ENCODE results near the gene CERS6. TPM values are rescaled to one million over a fixed set of nuclear protein-coding genes. Genes with fewer than 3 reads are reported as not detected.

CERS6 gene
- total and polyA plus RNA-seq, 2 donors from 2014 or later: 9.4 to 18.8 TPM

GRCh38 chr2:168611091-168611490 is 155.0 kb downstream of the CERS6 start:
- no peaks in the 10 kb centered on the region for H3K4me1 ChIP-seq (ENCODE audit: control insufficient read depth in 2 of 3, insufficient read depth in 2 of 3, low read depth in 1 of 3, low read length in 3 of 3)

DNA sequence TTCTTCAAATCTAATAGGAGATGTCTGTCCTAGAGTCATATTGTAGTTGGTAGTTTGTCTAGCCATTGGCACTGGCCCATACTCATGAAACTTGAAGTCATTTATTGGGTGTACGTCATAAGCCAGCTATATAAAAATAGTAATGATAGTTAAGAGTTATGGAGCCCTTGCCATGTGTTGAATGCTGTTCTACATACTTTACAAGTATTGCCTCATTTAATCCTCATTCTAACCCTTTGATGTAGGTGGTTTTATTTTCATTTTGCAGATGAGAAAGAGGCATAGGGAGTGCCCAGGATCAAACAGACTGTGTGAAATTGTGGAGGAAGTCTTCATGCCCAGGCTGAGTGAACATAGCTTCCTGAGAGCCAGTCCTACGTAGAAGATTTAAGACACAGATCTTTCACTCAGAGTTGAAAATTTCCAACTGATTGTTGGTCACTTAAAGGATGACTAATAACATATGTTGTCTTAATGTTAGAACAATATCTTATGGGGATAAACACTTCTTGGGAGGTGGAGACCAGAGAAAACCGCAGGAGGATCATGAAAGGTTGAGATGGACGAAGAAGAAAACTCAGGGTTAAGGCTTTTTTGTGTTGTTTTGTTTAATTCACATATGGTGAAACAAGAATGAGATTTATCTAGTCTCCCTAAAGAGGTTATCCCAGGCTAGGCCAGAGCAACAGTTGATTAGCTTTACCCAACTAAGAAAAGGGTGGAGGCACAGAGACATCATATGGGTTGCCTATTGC is 156.0 kb downstream of the CERS6 start:
- Histone ChIP-seq H3K4me1 (ENCODE audit: control insufficient read depth in 2 of 3, insufficient read depth in 2 of 3, low read depth in 1 of 3, low read length in 3 of 3) (no peaks in the 10 kb centered on the region), H3K9ac (ENCODE audit: low read length in 3 of 3) (no peak overlapping the region), H3K4me3 (ENCODE audit: low read length in 3 of 3) (no peak overlapping the region), H3K27me3 (ENCODE audit: control insufficient read depth, insufficient read depth, low read length) (no peaks in the 10 kb centered on the region), H3K27ac (ENCODE audit: low read depth in 2 of 2, low read length in 2 of 2) (no peak overlapping the region), H3K36me3 (ENCODE audit: control insufficient read depth in 2 of 3, insufficient read depth in 3 of 3, low read length in 3 of 3) (no peaks in the 10 kb centered on the region), H3K9me3 (ENCODE audit: control insufficient read depth in 2 of 3, insufficient read depth in 1 of 3, low read length in 3 of 3) (no peaks in the 10 kb centered on the region)
- DNase-seq (no peak), FAIRE-seq (no peak)
- intact Hi-C loops (cut with DNase I): no loop called here
- TF ChIP-seq, protein P1, sequence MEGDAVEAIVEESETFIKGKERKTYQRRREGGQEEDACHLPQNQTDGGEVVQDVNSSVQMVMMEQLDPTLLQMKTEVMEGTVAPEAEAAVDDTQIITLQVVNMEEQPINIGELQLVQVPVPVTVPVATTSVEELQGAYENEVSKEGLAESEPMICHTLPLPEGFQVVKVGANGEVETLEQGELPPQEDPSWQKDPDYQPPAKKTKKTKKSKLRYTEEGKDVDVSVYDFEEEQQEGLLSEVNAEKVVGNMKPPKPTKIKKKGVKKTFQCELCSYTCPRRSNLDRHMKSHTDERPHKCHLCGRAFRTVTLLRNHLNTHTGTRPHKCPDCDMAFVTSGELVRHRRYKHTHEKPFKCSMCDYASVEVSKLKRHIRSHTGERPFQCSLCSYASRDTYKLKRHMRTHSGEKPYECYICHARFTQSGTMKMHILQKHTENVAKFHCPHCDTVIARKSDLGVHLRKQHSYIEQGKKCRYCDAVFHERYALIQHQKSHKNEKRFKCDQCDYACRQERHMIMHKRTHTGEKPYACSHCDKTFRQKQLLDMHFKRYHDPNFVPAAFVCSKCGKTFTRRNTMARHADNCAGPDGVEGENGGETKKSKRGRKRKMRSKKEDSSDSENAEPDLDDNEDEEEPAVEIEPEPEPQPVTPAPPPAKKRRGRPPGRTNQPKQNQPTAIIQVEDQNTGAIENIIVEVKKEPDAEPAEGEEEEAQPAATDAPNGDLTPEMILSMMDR (IDR thresholded peaks at IDR 0.05; ENCODE audit: borderline replicate concordance, extremely low read depth, insufficient read depth): no peak

More at GRCh38 chr2:168611091-168611490, 155.0 kb downstream of the CERS6 start:
- no peak overlapping the region for H3K4me3 ChIP-seq (ENCODE audit: low read length in 3 of 3)
- TF ChIP-seq, protein P1 (IDR thresholded peaks at IDR 0.05; ENCODE audit: borderline replicate concordance, extremely low read depth, insufficient read depth): no peak
- H3K9me3 ChIP-seq (ENCODE audit: control insufficient read depth in 2 of 3, insufficient read depth in 1 of 3, low read length in 3 of 3): no peaks in the 10 kb centered on the region
- no peak overlapping the region for H3K9ac ChIP-seq (ENCODE audit: low read length in 3 of 3)
- no peak for FAIRE-seq
- no peaks in the 10 kb centered on the region for H3K36me3 ChIP-seq (ENCODE audit: control insufficient read depth in 2 of 3, insufficient read depth in 3 of 3, low read length in 3 of 3)
- no peak for DNase-seq
- intact Hi-C loops (cut with DNase I): no loop called here
- no peak overlapping the region for H3K27ac ChIP-seq (ENCODE audit: low read depth in 2 of 2, low read length in 2 of 2)
- no peaks in the 10 kb centered on the region for H3K27me3 ChIP-seq (ENCODE audit: control insufficient read depth, insufficient read depth, low read length)

DNA sequence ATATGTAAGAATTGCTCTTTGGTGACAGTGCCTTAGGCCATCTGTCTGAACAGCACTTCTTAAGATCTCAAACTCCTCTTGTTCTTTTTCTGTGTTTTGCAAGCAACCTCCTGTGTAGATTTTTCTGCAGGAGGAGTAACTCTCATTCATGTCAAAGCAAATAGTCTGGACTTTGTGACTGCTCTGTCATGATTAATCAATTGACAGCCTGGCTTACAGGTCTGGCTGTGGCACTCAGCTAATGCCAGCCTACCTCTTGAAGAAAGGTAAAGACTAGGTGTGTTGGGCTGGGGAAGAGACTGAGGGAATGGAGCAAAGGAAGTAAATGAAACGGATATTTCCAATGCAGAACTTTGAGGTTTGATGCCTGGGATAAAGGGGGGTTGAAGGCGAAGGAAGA is 156.6 kb downstream of the CERS6 start:
- H3K27me3 ChIP-seq (ENCODE audit: control insufficient read depth, insufficient read depth, low read length): no peaks in the 10 kb centered on the region
- TF ChIP-seq, protein P1 (IDR thresholded peaks at IDR 0.05; ENCODE audit: borderline replicate concordance, extremely low read depth, insufficient read depth): no peak
- intact Hi-C loops (cut with DNase I): no loop called here
- H3K4me3 ChIP-seq (ENCODE audit: low read length in 3 of 3): no peak overlapping the region
- H3K36me3 ChIP-seq (ENCODE audit: control insufficient read depth in 2 of 3, insufficient read depth in 3 of 3, low read length in 3 of 3): no peaks in the 10 kb centered on the region
- no peaks in the 10 kb centered on the region for H3K9me3 ChIP-seq (ENCODE audit: control insufficient read depth in 2 of 3, insufficient read depth in 1 of 3, low read length in 3 of 3)
- DNase-seq (no peak), FAIRE-seq (no peak)
- H3K4me1 ChIP-seq (ENCODE audit: control insufficient read depth in 2 of 3, insufficient read depth in 2 of 3, low read depth in 1 of 3, low read length in 3 of 3): no peaks in the 10 kb centered on the region
- H3K27ac ChIP-seq (ENCODE audit: low read depth in 2 of 2, low read length in 2 of 2): no peak overlapping the region
- H3K9ac ChIP-seq (ENCODE audit: low read length in 3 of 3): no peak overlapping the region

Measured in kidney (tissue), 14 donors.